DMS53 treated with DMSO at 0.1 percent for 48 hours (cell line): ENCODE results near the gene GATAD2B.
"Not testable (repeated sequence)": the region's sequence is repeated elsewhere in the genome, so short reads cannot be mapped to it uniquely, and the experiment has no call there.

Source experiments
- DNase-seq: peaks from one replicate; lab custom pipeline; 2025; ENCODE audit not compliant: unreplicated experiment; lab: John Stamatoyannopoulos, UW

Gene GATAD2B

GRCh38 chr1:153840774-153841173 lies 82.0 kb downstream of the GATAD2B start:
- DNase-seq, result not testable (repeated sequence)

GRCh38 chr1:153833968-153834367 lies 88.8 kb downstream of the GATAD2B start:
- DNase-seq, result not testable (repeated sequence)

- no peak for DNase-seq
Observed at GRCh38 chr1:153833171-153833570, 89.6 kb downstream of the GATAD2B start.

- no peak for DNase-seq
Observed at GRCh38 chr1:153832293-153832692, 90.5 kb downstream of the GATAD2B start.

DNA sequence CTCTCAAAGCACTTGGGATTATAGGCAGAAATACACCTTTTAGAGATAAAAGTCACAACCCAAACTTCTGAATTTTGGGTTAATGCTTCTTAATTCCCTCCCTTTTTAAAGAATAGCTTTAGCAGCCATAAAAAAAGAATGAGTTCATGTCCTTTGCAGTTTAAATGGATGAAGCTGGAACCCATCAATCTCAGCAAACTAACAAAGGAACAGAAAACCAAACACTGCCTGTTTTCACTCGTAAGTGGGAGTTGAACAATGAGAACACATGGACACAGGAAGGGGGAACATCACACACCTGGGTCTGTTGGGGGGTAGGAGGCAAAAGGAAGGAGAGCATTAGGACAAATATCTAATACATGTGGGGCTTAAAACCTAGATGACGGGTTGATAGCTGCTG lies 91.7 kb downstream of the GATAD2B start:
- DNase-seq, result no peak

DNA sequence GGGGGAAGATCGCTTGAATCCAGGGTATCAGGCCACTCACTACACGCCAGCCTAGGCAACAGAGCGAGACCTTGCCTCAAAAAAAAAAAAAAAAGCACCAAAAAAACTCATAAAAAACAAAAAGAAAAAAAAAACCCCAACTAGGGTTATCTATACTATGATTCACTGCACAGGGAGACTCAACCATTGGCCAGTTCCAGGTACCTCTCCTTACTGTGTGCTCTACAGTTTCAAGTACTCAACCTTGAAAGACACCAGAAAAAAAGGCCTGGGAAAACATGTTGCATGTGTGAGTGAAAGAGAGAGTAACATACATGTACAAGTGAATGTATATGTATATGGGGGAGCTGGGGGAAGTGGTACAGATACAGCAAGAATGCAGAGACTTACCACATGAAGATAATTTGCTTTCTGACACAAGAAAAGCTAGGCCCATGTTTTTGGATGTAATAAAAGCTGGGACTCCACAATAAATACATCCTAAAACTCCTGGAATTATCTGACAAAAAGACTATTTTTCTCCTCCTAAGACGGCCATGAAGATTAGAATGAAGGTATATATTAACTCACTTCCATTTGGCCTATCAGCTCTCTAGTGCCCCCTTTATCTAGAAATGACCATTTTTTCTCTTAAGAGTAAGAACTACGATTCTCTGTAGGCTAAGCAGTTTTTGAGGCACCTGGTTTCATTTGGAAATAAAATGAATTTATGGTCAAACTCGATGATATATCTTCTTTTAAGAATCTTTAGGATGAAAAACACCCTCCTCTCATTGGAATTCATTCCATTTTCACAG lies 95.4 kb downstream of the GATAD2B start:
- no peak for DNase-seq

GRCh38 chr1:153818876-153819275 lies 103.9 kb downstream of the GATAD2B start:
- no peak for DNase-seq

DNA sequence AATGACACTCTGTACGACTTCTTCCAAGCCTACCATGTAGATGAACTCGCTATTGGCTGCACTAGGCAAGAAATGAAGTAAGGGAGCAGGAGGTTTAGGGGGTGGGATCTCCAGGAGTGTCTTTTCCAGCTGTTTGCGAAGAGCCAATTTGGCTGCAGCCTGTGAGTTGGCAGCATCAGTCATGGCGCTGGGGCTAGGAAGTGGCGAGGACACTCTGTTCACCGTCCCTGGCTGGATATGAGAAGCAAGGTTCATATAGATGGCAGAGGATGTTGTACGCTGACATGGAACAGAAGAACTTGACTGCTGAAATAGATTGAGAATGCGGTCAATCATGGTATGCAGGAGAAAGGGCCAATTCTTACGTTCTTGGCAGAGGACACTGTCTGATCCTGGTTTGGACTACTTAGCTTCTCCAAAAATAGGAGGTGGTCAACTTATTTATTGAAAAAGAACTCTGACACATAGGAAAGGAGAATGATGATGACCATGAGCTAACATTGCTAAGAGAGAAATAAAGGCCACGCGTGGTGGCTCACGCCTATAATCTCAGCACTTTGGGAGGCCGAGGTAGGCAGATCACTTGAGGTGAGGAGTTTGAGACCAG lies 106.4 kb downstream of the GATAD2B start:
- no peak for DNase-seq

DNA sequence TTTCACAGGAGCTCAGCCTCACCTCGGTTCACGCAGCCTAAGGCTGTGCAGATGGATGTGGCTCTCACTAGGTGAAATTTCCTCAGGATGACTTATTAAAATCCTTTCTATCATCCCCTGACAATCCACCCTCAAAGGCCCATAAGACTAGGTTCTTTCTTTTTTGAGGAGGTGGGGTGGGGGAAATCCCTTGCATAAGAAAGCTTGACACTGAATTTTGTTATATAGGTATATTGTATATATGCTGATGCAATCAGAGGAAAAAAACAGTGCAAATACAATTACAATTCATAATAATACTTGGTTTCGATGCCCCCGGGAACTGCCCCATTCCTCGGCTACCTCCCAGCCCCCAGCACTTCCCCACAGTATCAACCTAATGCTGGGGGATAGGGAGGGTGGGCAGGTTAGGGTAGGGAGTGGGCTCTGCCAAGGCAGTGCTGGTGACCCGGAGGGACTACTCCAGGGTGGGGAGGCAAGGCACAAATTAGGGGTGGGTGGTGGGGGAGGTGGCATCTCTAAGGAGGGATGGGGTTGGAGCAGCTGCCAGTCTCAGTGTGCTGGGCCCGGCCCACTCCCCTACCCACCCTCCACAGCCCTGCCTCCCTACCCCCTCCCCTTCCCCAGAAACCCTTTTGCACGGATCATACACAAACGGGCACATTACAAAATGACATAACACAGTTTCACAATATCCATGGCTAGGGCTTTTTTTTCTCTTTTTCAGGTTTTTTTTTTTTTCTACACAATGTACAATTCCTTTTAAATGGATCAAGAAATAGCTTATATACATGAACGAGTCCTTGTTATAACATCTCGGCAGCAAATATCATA lies 116.7 kb downstream of the GATAD2B start:
- DNase-seq, result no peak

DNA sequence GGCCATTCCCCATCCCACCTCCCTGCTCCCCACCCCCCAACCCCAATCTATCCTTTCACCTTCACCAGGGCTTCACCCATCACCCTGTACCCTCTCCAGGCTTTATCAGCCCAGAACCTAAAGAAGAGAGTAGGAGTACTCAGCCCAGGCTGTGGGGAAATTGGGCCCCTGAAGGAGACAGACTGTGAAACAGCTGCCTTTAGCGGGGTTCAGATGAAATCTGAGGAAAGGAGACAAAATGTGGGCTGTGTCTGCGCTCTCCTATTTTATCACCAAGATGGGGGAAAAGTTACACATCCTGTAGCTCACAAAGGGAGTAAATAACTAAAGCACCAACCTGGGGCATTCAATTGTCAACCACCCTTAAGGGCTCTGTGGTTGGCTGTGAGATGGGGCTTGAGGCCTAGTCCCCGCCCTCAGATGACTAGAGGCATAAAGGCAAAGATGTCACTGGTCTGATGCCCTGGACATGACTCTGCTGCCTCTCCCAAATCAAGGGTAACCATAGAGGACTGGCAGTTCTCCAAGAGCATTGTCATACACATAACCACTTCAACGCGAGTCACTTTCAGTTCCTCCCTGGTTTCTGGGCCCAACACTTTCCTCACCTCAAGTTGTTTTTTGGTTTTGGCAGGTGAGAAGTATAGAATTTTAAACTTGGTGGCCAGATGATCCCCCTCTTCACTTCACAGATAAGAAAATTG lies 117.6 kb downstream of the GATAD2B start:
- no peak for DNase-seq

GRCh38 chr1:153804112-153804511 lies 118.7 kb downstream of the GATAD2B start:
- no peak for DNase-seq

DNA sequence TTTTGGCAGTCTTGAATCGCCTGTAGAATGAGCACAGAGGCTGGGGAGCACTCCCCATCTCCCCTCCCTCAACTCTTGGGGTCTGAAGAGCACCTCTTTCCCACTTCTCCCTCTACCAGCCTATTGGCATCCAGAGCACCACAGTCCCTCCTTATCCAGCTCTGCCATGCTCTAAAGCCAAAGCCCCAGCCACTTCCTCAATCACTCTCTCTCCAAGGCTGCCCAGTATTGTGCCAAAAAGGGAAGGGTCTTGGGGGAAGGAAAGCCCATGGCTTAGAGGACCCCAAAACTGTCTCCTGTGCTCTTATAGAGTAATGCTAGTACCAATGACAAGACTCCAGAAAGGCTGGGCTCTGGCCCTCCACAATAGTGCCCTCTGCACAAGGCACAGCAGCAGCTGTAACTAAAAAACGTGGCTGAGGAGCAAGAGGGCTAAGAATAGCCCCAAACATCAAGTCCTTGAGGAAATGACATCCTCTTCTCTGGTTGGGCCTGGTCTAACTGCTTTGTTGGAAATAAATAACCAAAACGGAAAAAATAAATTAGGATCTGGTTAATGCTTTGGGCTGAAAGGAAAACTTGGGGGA lies 119.2 kb downstream of the GATAD2B start:
- DNase-seq, result no peak

DNA sequence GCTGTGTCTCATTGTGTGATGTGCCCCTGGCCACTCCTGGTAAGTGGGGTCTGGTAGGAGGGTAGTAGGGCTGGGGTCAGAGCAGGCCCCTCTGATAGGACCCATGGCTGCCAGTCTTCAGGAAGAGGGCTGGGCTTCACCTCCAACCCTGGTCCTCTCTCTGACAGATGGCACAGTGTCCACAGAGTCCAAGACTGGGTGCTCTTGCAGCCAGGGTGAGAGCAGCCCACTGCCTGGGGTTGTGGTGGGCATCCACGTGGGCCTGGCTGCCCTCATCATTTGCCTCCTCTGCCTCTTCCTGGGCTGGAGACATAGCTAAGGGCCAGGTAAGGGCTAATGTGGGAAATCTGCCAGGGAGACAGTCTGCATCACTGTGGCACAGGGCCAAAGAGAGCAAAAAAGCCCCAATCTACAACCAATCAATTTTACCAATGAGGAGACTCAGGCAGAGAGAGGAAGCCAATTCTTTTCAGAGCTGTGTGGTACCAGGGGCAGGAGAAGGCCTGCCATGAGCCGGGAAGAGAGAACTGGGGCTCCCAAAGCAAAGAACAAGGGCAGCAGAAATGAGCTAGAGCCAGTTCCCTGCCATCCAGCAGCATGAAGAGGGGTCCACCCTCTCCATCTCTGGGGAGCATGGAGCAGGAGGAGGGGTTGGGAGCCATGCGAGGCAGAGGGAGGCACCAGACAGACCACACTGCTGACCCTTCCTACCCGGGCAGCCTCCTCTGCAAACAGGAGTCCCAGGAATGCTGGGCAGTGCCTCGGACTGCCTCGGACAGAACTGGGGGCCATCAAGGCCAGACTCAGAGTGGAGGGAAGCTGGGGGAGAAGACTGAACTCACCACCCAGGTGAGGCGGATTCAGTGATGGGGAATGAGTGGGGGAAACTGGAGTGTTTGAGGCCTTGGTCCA lies 120.7 kb downstream of the GATAD2B start:
- DNase-seq, result no peak

DNA sequence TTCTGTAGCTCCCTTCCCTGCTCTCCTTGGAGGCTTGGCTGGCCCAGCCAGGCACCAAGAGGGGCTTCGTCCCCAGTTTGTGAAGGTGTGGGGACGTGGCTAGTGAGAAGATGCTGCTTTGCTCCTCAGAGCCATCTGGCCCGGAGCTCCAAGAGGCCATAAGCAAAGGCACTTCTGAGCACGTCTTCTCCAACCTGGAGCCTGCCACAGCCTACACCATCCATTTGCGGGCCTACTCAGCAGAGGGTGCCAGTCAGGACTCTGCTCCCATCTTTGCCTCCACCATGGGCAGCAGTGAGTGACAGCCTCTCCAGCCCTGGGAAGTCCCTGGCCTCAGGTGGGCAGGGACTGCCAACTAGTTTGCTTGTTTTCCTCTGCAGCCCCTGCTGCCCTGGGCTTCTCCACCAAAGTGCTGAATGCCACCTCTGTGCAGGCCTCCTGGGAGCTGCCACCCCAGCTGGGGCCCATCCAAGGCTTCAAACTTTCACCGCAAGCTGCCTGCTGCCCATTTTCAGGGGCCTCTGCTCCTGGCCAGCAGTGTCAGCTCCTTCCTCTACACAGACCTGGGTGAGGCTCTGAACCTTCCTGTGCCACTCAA lies 121.6 kb downstream of the GATAD2B start:
- no peak for DNase-seq

GRCh38 chr1:153800516-153800915 lies 122.3 kb downstream of the GATAD2B start:
- no peak for DNase-seq

DNA sequence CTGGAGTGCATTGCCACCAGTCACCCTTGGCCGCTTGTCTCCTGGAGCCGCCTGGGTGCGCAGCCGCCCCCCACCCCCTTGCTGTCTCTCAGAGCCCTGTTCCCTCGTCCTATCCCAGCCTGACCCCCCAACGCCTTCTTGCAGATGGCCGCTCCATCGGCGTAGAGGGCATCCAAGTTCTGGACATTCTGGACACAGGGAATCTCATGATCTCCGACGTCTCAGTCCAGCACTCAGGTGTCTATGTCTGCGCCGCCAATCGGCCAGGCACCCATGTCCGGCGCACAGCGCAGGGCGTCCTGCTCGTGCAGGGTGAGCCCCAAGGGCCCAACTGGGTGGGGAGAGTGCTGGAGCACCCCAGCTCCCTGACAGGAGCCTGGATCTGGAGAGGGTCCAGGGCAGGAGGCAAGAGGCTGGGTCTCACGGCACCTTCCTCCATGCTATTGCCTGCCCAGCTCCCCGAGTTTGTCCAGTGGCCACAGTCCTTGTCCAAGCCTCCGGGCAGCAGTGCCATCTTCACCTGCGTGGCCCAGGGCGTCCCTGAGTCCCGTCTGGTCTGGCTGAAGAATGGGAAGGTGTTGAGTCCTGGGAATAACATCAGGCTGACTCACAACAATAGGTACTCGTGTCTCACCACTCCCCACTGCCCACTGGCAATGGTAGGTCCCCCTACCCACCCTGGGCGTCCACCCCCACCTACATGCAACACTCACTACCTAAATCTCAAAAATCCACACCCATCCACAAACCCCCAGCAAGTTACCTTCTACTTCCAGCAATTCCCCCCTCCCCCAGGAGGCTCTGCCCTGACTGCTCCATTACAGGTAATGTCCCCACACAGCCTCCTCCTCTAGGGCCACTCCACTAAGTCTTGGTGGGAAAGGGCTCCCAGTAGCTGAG lies 123.0 kb downstream of the GATAD2B start:
- no peak for DNase-seq

DNA sequence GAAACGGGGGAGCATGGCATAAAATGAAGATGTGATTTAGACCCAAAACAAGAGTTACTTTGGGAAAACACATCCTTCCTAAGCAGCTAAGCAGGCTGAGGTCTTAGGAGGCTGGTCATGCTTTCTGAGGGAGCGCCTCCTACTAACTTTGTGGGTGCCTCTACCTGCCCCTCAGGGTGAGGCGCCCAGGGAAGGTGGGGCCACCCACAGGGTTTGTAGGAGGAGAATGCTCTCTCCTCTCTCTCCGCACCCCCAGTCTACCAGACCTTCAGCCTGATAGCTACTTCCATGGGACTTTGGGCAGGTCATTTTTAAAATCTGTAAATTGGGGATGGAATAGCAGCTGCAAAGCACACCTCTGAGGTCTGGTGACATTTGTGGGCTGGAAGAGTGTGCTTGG lies 123.8 kb downstream of the GATAD2B start:
- no peak for DNase-seq

DNA sequence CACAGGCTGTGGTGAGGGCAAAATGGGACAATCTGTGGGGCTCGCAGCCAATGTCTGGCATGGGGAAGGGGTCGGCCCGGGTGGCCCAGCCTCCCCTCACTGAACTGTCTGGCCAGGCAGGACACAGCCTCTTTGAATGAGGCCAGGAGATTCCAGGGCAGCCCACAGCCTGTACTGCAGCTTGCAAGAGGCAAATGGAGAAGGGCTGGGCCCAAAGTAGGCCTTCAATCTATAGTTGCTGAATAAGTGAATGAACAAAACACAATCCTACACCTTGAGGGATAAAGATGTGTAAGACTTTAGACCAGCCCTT lies 124.3 kb downstream of the GATAD2B start:
- no peak for DNase-seq
